Activated CD4-positive, alpha-beta T cell treated with anti-CD3 and anti-CD28 coated beads for 1 hour (primary cell): ENCODE results near the gene TENM3.

Experiments used
- DNase-seq: peaks from one replicate; pipeline ENCODE4 v3.0.0-alpha.2; 2020

TENM3 gene

DNA sequence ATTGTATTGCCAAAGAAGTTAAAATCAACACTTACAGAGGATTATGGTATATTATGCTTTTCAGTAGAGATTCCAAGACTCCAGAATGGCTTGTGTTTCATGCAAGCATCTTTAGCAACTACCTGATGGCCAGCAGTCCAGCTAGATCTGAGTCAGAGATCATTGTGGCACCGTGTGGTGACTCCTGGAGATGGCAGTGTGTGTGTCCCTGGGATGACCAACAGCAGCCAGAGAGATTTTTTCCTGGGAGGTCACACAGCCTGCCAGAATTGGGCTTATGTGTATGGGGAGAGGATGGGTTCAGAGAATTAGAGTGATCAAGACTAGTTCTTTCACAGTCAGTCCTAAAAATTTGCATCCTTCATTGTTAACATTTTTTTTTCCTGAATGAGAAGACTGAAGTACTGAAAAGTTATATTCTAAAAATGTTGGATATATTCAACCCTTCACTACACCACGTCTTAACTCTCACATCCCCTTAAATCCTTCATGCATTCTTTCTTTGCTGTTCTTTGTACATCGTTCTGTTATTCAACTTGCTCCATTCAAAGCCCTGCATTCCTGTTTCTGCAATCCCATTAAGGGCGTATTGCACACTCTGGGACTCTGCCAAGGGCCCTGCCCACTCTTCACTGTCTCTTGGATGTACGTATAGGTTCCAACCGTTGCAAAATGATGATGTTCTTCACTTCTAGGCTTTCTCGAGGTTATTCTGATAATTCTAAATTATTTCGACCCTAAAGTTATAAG, 12.4 kb downstream of the TENM3 start:
- no peak for DNase-seq

DNA sequence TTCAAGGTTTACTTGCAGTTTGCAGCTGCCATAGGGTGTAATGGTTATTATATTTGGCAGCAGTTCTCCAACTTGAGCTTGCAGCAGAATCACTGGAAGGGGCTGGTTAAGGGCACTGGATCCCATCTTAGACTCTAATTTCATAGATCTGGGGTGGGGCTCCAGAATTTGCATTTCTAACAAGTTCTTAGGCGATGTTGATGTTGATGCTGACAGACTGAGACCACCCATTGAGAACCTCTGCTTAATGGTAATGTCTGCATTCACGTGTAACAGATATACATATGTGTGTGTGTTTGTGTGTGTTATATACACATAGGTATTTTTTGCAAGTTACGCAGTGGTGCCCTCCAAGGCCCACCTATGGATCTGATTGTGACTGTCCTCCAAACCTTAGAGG, 13.8 kb downstream of the TENM3 start:
- no peak for DNase-seq

DNA sequence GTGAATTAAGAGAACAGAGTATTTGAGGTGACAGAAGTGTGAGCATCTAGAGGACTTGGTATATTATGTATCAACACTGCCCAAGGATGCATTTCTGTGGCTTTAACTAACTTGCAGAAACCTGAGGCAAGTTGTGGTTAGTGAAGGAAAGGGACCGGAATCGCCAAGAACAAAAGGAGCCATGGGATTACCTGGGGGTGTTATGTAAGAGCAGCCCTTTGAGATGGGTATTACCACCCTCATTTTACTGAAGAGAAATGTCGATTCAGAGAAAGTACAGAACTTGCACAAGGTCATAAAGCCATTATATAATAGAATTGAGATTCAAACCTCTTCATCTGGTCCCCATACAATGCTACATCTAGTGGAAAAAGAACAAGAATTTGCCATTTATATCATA, 14.3 kb downstream of the TENM3 start:
- DNase-seq, result no peak

DNA sequence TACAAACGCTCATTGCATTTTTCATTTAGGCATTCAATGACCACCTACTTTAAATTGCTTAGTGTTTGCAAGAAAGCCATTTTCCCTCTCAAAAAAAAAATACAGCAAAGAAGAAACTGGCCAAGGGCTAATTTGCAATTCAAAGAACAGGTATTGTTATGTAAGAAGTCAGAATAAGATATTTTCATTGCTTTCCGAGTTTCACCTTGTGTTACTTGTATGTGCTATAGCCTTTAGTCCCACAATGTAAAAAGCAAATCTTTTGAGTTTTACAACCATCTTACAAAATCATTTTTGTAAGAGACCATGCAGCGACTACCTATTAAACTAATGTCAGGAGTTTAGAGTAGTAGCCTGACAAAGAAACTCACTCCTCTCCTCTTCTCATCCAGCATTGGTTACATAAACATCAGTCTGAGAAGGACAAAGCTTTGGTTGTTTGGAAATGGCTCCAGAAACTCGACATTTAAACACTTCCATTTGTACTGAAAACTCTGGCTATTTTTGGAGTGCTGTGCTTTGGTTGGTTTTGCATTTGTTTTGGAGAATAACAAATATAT, 15.3 kb downstream of the TENM3 start:
- DNase-seq, result no peak

DNA sequence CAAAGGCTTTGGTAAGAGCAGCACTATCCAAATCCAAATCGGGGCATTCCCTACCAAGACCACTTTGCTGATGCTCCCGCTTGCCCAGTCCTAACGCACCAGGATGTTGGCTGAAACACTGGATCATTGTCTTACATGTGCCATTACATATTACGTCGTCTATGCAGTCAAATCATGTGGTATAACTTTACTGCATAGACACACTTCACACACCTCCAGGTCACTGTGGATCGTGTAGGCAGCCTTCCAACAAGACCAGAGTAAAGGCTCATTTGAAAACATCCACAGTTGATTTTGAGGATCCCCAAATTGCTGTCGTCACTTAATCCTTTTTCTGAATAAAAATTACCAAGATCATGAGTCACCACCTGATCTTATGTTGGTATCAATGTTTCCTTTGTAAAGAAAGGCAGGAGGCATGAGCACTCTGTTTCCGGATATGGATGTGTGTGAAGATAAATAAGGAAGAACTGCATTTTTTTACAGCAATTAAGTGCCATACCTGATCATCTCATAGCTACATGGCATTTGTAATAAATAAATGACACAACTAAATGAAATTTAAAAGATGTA, 18.5 kb downstream of the TENM3 start:
- DNase-seq, result no peak

DNA sequence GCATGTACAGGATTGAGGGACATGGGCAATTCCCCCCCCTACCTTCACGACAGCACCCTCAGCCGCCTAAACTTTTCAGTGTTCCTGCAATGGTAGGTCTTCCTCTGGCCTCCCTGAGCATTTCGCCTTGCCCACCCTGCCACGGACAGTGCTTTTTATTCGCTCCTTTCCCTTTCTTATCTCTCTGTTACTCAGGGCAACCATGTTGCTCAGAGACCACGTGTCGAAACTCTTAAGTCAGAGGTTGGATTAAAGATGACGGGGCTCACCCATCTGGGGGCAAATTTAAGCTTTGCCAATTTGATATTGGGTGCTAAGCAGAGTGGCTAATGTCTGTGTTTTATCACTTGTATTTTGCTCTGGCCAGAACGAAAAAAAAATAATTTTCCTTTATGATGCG, 20.4 kb downstream of the TENM3 start:
- no peak for DNase-seq

DNA sequence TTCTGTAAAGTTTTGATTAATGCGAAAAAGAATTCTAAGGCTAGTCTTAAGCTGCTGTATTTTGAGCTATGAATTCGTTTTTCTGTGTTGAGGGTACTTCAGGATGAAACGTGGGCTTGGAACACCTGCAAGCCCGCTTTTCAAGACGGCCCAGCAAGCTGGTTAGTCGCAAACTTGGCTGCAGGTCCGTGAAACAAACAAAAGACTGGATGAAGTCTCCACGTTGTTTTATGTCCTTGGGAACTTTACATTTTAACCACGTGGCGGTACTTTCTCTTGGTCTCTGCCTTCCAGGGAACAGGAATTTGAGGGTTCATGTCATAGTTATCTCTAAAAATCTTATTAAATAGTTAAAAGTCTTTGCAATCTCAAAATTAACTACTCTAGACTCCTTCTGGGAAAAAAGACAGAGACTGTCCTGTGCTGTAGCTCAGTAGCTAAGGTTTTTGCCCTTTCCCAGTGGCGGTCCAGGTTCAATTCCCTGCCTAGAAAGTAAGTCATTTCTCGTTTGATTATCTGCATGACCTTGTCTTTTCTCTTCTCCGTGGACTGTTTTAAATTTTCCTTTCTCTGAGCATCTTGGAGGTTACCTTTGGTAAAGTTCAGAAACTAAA, 21.0 kb downstream of the TENM3 start:
- DNase-seq, result no peak

DNA sequence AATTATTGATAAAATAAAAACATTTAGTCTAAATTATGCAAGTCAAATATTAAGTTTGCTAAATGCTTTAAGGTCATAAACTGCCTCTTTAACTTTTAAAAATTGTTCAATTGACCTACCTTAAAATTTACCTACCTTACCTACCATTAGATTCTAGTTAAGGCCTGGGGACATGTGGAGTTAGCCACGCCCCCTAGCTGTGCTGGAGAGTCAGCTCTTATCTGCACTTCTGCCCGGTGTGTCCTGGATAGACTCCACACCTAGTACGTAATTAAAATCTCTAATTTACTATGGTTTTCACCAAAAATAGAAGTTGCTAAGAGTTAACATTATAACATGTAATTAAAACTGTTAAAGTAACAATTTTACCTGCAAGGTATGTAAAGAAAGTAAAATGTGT, 22.7 kb downstream of the TENM3 start:
- no peak for DNase-seq

DNA sequence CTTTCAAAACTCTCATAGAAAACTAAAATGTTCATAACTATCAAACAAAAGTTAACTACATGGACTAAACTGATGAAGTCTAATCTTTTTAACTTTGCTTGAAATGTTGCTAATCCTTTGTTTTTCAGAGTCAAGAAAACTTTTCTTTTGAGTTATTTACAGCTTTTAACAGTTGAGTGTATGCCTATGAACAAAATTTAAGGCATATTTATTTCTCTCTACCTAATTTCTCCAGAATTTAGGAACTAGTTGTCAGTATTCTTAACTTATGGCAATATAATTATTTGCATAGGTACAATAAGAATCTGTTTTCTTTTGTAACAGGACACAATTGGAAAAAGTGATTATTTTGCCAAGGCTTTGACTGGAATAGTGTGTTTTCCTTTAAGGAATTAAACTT, 23.8 kb downstream of the TENM3 start:
- DNase-seq, result no peak

DNA sequence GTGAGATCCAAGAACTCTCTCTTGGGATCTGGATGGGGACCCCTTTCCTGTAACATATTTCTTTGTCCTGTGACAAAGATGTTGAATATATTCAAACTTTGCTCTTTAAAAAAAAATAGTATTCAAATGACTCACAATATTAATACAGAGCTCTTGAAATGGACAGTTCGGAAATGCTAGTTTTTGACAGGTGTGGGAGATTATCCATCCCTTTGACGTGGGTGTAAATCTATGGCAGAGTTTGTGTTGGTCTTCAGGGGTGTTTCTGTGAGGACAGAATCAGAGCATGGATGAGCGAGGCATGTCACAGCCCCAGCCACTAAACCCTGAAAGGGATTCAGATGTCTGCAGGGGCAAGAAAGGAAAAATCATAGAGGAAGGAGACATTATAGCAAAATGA, 25.8 kb downstream of the TENM3 start:
- no peak for DNase-seq

DNA sequence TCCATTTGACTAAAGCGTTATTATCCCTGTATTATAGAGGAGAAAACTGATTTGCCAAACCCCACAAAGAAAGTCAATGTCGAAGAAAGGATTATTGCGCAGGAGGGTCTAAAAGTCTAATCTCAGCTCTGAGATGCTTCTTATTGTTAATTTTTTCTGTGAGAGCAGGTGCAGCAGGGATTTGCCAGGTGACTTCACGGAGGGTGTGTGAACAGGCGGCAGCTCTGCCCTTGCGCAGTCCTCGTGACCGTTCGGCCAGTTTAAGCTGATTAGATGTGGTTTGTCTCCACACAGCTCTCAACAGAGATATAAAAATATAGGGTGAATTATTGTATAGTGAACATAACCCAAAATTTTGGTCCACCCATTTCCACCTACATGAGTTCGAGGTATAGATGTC, 28.5 kb downstream of the TENM3 start:
- DNase-seq, result no peak

DNA sequence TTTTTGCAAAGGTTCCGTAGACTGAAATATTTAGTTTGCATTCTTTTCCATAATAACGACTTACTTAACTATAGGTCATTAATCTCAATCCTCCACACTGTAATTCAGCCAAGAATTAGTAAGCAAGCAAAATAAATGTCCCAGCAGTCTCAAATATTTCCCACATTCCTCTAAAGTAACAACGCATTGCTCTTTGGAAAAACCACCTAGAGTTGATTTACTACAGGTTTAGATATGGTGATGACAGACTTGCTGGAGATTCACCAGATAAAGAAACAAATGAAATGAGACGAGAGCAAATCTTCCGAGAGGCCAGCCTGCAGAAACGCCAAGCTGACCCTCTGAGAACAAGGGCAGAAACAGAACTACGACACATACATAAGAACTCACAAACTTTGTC, 28.9 kb downstream of the TENM3 start:
- no peak for DNase-seq

DNA sequence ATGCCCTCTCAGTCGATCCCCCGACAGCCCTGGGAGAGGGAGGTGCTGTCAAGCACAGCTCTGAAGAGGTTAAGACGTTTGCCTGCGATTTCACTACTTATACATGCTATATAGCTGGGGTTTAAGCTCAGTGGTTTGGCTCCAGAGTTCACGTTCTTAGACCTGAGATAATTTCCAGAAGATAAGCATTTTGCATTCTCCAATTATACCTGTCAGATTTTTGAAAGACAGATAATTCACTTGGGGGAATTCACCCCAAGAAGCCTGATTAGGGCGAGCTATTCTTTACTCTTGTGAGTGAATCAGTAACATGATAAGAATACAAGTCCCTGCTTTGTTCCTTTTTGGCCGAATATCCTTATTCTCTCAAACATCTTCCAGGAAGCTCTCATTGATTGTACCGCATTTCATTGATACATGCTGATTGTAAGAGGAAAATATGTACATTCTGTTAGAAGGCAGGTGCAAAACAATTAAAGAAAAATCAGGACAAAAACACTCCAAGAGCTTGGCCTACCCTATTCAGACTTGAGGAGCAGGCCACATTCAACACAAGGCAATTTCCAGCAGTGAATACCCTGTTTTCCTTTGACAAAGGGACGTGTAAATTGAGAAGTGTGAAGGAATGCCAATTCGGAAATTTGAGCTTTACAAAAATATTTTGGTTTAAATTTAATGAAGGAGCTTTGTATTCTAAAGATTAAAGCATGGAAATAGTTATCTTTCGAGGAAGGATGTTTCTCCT, 30.2 kb downstream of the TENM3 start:
- no peak for DNase-seq

DNA sequence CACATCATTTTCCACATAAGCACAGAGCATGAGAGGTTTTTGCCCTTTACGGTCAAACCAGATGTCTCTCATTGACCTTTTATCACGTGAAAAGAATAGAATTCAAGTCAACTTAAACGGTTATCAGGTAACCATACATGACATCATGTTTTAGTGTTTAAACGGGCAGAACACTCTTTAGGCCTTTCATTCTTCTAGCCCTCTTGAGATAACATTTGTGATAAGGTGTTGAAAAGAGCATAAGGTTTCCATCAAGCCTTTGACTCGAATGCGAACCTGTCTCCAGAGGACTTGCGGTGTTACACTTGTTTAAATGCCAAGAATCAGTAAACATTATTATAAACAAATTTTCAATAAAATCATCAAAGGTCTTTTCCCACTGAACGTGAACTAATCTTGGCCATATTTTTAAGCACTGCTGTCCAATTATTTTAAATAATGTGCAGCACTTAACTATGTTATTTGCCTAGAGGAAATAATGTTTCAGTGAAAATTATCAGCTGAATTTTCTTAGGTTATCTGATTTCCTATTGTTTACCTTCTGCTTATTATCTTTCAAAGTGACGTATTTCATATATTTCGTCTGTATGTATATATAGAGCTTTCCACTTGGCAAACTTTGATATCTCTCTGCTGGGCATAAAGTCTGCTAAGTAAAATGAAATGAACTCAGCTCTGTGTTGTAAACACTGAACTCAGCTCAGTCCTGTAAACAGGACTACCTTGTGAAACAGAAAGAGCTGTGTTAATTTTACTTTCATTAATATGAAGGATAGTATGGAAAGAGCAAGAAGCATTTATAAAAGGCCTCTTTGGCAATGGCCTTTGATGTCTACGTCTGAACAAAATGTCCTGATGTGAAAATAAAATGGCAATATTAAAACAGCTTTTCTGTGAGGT, 33.3 kb downstream of the TENM3 start:
- no peak for DNase-seq

DNA sequence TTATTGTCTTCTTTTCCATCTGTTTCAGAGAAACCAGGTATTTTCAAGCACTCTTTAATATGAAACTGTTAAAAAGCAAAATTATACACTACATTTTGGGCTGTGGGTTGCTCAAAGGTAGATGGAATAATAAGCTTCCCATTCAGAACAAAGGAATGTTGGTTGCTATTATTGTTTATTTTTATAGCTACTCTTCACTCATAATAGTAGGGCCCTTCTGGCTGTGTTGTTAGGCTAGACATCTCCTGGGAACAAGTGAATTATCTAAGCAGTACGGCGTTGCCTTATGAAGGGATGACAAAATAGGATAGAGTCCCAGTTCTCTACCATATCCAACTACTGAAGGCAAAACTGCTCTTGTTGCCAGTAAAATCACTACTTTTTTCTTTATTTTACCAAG, 34.2 kb downstream of the TENM3 start:
- no peak for DNase-seq

DNA sequence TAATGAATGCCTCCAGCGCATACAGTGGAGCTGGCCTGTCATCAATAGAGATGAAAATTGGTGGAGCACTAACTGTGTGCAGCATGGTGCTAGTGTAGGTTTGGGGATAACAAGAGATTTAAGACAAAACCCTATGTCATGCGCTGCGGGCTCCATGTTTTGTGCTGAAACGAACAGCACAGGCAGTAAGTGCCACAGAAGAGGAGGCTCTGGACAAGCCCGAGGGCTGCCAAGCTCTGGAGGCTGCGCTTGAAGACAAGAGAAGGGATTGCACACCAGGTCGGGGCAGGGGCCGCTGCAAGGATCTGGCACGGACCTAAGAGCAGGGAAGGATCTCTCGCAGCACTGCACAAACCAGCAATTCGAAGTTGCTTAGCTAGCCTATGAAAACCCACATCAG, 35.5 kb downstream of the TENM3 start:
- DNase-seq, result no peak

DNA sequence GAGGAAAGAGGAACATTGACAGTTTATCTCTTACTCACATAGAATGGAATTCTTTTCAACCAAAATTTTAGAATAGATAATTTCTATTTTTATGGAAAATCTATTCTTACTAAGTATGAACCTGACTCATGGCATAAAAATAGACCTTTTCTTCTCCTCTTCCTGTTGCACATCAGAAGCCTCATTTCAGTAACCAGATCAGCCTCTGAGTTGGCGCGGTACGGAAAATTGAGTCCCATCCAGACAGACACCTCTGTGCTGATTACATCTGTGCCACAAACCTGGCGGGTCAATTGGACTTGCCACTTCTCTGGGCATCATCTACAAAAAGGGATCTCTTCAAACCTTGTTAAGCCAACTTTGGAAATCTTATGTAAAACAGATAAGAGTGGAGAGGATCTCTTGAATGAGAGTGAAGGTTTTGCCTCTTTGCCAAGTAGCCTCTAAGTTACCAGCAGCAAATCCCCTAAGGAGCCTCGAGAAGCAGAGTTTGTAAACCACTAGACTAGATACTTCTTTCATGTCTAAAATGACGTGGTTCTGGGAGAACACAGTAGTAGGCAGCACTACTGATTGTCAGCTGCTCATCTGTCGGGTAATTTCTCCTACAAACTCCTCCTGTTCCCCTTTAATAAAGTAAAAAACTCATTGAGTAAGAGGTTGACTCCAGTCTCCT, 37.4 kb downstream of the TENM3 start:
- no peak for DNase-seq

DNA sequence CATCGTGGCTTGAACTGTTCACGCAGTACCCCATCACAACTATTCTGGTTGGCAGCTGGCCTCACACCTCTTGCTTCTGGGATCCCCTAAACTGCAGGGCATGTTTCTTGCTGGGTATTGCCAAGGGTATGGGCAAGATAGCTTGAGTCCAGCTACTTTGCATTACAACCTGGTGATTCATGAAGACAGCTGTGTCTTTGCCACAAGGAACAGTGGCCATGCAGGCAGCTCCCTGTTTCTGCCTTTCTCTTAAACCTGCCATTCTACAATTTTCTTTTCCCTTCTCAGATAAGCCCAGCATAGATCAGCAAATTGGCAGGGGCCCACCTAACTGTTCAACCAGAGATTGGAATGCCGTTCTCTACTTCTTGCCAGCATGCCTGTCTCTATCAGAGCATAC, 42.8 kb downstream of the TENM3 start:
- no peak for DNase-seq

DNA sequence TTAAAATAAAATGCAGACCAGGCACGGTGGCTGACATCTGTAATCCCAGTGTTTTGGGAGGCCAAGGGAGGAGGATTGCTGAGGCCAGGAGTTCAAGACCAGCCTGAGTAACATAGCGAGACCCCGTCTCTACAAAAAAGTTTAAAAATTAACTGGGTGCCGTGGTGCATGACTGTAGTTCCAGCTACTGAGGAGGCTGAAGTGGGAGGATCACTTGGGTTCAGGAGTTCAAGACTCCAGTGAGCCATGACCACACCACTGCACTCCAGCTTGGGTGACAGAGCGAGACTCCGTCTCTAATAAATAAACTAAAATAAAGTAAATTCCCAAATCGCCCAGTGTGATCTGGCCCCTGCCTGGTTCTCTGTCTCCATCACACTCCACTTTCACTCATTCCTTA, 43.7 kb downstream of the TENM3 start:
- no peak for DNase-seq

DNA sequence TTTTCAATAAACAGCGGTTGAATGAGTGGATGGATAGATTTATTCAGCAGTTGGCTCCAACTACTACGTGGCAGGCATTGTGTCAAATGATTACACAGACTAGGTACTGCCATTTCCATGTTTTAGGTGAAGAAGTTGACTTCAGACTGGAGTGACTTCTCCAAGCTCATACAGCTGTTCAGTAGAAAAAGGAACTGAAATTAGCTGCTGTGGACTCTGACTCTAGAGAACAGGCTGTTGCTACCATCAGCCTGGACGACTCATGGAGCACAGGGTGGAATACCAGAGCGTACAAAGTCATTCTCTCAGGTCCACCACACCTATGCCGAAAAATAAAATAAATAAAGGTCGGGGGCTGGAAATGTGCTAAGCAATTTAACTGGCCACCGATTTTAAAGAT, 45.3 kb downstream of the TENM3 start:
- DNase-seq, result no peak

DNA sequence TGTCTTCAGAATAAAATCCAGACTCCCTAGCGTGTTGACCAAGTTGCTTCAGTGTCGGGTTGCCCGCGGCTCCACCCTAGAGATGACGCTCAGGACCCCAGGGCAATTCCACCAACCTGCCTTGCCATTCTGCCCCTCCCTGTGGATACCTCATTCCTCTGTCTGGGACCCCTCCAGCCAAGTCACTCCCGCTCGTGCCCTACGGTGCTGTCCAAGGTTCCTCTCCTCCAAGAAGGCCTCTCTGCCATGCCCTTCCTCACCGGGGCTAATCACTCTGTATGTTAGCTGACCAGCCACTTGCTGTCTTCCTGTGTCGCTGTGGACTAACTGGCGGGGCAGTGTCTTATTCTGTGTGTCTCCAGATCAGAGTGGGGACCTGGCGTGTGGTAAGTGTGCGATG, 46.6 kb downstream of the TENM3 start:
- no peak for DNase-seq

DNA sequence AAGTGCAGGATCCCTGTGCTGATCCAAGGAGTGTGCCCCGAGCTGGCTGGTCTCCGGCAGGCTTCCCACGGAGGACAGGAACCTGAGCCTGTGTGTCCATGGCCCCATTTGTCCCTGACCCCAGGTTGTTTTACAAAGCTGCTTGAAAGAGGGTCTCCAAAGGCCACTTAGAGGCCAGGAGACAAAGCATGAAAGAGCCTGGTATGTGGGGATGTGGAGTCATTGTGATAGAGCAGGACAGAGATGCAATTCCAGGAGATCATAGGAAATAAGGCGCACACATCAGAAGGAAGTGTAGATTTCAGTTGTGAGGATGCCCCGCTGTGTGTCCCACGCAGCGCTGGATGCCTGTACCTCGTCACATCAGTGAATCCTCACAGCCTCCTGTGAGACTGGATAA, 48.0 kb downstream of the TENM3 start:
- DNase-seq, result no peak
